ENCODE results near the gene CSE1L. TPM values are rescaled to one million over a fixed set of nuclear protein-coding genes. Genes with fewer than 3 reads are reported as not detected.

The CSE1L gene
- total and polyA plus RNA-seq, 2 experiments from 2014 or later = 163 to 326 TPM

DNA sequence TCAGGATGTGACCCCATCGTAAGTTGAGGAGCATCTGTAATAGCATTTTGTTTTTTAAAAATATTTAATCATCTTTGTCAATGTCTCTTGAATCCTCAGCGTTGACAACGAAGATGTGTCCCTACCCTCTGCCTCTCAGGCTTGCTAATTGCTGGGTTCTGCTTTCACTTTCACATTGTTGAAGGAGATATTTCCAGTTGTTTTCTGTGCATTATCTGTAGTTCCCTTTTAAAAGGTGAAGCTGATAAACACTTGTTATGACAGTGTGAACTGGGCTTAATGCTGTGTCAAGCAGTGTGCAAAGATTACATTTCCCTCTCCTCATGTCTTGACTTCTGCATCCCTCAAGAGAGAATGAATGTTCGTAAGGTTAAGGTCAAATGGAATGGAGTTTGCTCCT, 54.9 kb downstream of the CSE1L start:
- Histone ChIP-seq H3K9me2 (ENCODE audit: insufficient read depth) (no peaks in the 10 kb centered on the region), H3K4me1 (ENCODE audit: insufficient read depth) (no peaks in the 10 kb centered on the region), H3K27ac (ENCODE audit: low read depth) (peak overlapping the region; percentile 6; the same call in 1 of the 2 replicates), H3K36me3 (ENCODE audit: insufficient read depth) (peaks cover 58% of the 10 kb centered on the region), H3F3A (replicated peaks; ENCODE audit: low read depth) (peaks cover 50% of the 10 kb centered on the region), H3K79me2 (replicated peaks; ENCODE audit: insufficient read depth) (peaks cover 44% of the 10 kb centered on the region), H2AFZ (no peak overlapping the region), H4K20me1 (replicated peaks; ENCODE audit: insufficient read depth) (peaks cover 41% of the 10 kb centered on the region), H3K4me3 (no peak overlapping the region), H3K4me2 (no peak overlapping the region), H3K27me3 (ENCODE audit: insufficient read depth) (no peaks in the 10 kb centered on the region)
- no peak for ATAC-seq
- H3K36me3 Mint-ChIP-seq (ENCODE audit: low read depth) = peaks cover 85% of the 10 kb centered on the region
- no peak for DNase-seq (ENCODE audit: low spot score)
- TF ChIP-seq, protein P1, sequence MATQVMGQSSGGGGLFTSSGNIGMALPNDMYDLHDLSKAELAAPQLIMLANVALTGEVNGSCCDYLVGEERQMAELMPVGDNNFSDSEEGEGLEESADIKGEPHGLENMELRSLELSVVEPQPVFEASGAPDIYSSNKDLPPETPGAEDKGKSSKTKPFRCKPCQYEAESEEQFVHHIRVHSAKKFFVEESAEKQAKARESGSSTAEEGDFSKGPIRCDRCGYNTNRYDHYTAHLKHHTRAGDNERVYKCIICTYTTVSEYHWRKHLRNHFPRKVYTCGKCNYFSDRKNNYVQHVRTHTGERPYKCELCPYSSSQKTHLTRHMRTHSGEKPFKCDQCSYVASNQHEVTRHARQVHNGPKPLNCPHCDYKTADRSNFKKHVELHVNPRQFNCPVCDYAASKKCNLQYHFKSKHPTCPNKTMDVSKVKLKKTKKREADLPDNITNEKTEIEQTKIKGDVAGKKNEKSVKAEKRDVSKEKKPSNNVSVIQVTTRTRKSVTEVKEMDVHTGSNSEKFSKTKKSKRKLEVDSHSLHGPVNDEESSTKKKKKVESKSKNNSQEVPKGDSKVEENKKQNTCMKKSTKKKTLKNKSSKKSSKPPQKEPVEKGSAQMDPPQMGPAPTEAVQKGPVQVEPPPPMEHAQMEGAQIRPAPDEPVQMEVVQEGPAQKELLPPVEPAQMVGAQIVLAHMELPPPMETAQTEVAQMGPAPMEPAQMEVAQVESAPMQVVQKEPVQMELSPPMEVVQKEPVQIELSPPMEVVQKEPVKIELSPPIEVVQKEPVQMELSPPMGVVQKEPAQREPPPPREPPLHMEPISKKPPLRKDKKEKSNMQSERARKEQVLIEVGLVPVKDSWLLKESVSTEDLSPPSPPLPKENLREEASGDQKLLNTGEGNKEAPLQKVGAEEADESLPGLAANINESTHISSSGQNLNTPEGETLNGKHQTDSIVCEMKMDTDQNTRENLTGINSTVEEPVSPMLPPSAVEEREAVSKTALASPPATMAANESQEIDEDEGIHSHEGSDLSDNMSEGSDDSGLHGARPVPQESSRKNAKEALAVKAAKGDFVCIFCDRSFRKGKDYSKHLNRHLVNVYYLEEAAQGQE (IDR thresholded peaks at IDR 0.05; ENCODE audit: unreplicated experiment) = no peak
- no peak for TF ChIP-seq EZH2 (IDR thresholded peaks at IDR 0.05; ENCODE audit: low read depth, unreplicated experiment)
- TF ChIP-seq, protein P2, sequence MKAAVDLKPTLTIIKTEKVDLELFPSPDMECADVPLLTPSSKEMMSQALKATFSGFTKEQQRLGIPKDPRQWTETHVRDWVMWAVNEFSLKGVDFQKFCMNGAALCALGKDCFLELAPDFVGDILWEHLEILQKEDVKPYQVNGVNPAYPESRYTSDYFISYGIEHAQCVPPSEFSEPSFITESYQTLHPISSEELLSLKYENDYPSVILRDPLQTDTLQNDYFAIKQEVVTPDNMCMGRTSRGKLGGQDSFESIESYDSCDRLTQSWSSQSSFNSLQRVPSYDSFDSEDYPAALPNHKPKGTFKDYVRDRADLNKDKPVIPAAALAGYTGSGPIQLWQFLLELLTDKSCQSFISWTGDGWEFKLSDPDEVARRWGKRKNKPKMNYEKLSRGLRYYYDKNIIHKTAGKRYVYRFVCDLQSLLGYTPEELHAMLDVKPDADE (IDR thresholded peaks at IDR 0.05) = no peak
- no peak for TF ChIP-seq CREB1 (CRISPR knock-in tag; IDR thresholded peaks at IDR 0.05; ENCODE audit: low read depth)
- no peak for TF ChIP-seq EZH2phosphoT487 (IDR thresholded peaks at IDR 0.05; ENCODE audit: unreplicated experiment)
- no peak for TF ChIP-seq POLR2AphosphoS5 (IDR thresholded peaks at IDR 0.05; ENCODE audit: low read depth)
- TF ChIP-seq, protein P3, sequence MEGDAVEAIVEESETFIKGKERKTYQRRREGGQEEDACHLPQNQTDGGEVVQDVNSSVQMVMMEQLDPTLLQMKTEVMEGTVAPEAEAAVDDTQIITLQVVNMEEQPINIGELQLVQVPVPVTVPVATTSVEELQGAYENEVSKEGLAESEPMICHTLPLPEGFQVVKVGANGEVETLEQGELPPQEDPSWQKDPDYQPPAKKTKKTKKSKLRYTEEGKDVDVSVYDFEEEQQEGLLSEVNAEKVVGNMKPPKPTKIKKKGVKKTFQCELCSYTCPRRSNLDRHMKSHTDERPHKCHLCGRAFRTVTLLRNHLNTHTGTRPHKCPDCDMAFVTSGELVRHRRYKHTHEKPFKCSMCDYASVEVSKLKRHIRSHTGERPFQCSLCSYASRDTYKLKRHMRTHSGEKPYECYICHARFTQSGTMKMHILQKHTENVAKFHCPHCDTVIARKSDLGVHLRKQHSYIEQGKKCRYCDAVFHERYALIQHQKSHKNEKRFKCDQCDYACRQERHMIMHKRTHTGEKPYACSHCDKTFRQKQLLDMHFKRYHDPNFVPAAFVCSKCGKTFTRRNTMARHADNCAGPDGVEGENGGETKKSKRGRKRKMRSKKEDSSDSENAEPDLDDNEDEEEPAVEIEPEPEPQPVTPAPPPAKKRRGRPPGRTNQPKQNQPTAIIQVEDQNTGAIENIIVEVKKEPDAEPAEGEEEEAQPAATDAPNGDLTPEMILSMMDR (conservative IDR thresholded peaks at IDR 0.05; ENCODE audit: low read depth in 2 of 2) = no peak
- no peak for TF ChIP-seq JUNB (IDR thresholded peaks at IDR 0.05; ENCODE audit: unreplicated experiment)
- TF ChIP-seq ZNF114 (CRISPR knock-in tag; IDR thresholded peaks at IDR 0.05) = no peak
- no peak for TF ChIP-seq ZNF331 (CRISPR knock-in tag; IDR thresholded peaks at IDR 0.05; ENCODE audit: low read depth)
- no peak for TF ChIP-seq NANOG (IDR thresholded peaks at IDR 0.05; ENCODE audit: borderline replicate concordance)
- no peak for TF ChIP-seq ZNF462 (CRISPR knock-in tag; IDR thresholded peaks at IDR 0.05)
- TF ChIP-seq STAT1 (IDR thresholded peaks at IDR 0.05; ENCODE audit: unreplicated experiment) = no peak
- H3K9me3 Mint-ChIP-seq = no peaks in the 10 kb centered on the region
- H3K4me3 Mint-ChIP-seq = no peak overlapping the region
- peaks cover 7% of the 10 kb centered on the region for H3K27me3 Mint-ChIP-seq (ENCODE audit: insufficient read depth, low read depth, poor library complexity)
- no peak overlapping the region for H3K27ac Mint-ChIP-seq
- H3K4me1 Mint-ChIP-seq = peaks cover 10% of the 10 kb centered on the region; the same call in 2 of the 3 replicates
